ENCODE measurements around the gene SLC4A8.

GRCh38 chr12:51538149-51538548 lies 113.5 kb downstream of the SLC4A8 start:
- no peak for TF ChIP-seq ERF (CRISPR knock-in tag; IDR thresholded peaks at IDR 0.05)
- TF ChIP-seq, protein P1, sequence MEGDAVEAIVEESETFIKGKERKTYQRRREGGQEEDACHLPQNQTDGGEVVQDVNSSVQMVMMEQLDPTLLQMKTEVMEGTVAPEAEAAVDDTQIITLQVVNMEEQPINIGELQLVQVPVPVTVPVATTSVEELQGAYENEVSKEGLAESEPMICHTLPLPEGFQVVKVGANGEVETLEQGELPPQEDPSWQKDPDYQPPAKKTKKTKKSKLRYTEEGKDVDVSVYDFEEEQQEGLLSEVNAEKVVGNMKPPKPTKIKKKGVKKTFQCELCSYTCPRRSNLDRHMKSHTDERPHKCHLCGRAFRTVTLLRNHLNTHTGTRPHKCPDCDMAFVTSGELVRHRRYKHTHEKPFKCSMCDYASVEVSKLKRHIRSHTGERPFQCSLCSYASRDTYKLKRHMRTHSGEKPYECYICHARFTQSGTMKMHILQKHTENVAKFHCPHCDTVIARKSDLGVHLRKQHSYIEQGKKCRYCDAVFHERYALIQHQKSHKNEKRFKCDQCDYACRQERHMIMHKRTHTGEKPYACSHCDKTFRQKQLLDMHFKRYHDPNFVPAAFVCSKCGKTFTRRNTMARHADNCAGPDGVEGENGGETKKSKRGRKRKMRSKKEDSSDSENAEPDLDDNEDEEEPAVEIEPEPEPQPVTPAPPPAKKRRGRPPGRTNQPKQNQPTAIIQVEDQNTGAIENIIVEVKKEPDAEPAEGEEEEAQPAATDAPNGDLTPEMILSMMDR (IDR thresholded peaks at IDR 0.05 in 2 of 3, conservative IDR thresholded peaks at IDR 0.05 in 1 of 3; ENCODE audit: insufficient read depth in 2 of 3, low read depth in 1 of 3, low read length in 3 of 3): no peak
- TF ChIP-seq, protein P2, sequence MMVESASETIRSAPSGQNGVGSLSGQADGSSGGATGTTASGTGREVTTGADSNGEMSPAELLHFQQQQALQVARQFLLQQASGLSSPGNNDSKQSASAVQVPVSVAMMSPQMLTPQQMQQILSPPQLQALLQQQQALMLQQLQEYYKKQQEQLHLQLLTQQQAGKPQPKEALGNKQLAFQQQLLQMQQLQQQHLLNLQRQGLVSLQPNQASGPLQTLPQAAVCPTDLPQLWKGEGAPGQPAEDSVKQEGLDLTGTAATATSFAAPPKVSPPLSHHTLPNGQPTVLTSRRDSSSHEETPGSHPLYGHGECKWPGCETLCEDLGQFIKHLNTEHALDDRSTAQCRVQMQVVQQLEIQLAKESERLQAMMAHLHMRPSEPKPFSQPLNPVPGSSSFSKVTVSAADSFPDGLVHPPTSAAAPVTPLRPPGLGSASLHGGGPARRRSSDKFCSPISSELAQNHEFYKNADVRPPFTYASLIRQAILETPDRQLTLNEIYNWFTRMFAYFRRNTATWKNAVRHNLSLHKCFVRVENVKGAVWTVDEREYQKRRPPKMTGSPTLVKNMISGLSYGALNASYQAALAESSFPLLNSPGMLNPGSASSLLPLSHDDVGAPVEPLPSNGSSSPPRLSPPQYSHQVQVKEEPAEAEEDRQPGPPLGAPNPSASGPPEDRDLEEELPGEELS (CRISPR knock-in tag; IDR thresholded peaks at IDR 0.05; ENCODE audit: borderline replicate concordance): no peak
- no peak for TF ChIP-seq MTF1 (CRISPR knock-in tag; IDR thresholded peaks at IDR 0.05; ENCODE audit: borderline replicate concordance)
- TF ChIP-seq POLR2A (conservative IDR thresholded peaks at IDR 0.05): no peak
- TF ChIP-seq KAT8 (IDR thresholded peaks at IDR 0.05; ENCODE audit: low read depth): no peak

Measured in K562 (cell line).